Measurements from ENCODE around the gene ZBTB7C. TPM values are rescaled to one million over a fixed set of nuclear protein-coding genes. Genes with fewer than 3 reads are reported as not detected.

The ZBTB7C gene
- total and polyA plus RNA-seq, 9 of the 15 experiments (the other 6 are each of a cell fraction or from before 2014, with no cell fraction given), result not detected

DNA sequence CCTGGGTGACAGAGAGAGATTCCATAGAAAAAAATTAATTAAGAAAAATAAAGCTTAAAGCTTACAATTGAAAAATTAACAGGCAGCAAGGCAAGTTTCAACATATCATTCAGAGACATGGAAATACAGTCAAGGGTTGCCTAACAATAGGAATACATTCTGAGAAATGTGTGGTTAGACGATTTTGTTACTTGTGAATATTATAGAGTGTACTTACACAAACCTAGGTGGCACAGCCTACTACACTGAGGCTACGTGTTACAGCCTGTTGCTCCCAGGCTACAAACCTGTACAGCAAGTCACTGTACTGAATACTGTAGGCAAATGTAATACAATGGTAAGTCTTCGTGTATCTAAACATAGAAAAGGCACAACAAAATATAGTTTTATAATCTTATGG, 27.7 kb upstream of the ZBTB7C start:
- BruUV-seq (replicated peaks), result no TSS peak
- TF ChIP-seq, protein P1, sequence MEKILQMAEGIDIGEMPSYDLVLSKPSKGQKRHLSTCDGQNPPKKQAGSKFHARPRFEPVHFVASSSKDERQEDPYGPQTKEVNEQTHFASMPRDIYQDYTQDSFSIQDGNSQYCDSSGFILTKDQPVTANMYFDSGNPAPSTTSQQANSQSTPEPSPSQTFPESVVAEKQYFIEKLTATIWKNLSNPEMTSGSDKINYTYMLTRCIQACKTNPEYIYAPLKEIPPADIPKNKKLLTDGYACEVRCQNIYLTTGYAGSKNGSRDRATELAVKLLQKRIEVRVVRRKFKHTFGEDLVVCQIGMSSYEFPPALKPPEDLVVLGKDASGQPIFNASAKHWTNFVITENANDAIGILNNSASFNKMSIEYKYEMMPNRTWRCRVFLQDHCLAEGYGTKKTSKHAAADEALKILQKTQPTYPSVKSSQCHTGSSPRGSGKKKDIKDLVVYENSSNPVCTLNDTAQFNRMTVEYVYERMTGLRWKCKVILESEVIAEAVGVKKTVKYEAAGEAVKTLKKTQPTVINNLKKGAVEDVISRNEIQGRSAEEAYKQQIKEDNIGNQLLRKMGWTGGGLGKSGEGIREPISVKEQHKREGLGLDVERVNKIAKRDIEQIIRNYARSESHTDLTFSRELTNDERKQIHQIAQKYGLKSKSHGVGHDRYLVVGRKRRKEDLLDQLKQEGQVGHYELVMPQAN (IDR thresholded peaks at IDR 0.05; ENCODE audit: borderline replicate concordance), result no peak
- TF ChIP-seq MIER1 (IDR thresholded peaks at IDR 0.05; ENCODE audit: low read depth) (no peak), GABPB1 (CRISPR knock-in tag; IDR thresholded peaks at IDR 0.05) (no peak), NCOR1 (IDR thresholded peaks at IDR 0.05) (no peak), SREBF1 (IDR thresholded peaks at IDR 0.05; ENCODE audit: borderline replicate concordance, low read depth, low read length) (no peak), ZNF407 (IDR thresholded peaks at IDR 0.05; ENCODE audit: low read depth) (no peak)
- TF ChIP-seq, protein P2, sequence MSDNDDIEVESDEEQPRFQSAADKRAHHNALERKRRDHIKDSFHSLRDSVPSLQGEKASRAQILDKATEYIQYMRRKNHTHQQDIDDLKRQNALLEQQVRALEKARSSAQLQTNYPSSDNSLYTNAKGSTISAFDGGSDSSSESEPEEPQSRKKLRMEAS (CRISPR knock-in tag; IDR thresholded peaks at IDR 0.05), result no peak
- TF ChIP-seq, protein P3, sequence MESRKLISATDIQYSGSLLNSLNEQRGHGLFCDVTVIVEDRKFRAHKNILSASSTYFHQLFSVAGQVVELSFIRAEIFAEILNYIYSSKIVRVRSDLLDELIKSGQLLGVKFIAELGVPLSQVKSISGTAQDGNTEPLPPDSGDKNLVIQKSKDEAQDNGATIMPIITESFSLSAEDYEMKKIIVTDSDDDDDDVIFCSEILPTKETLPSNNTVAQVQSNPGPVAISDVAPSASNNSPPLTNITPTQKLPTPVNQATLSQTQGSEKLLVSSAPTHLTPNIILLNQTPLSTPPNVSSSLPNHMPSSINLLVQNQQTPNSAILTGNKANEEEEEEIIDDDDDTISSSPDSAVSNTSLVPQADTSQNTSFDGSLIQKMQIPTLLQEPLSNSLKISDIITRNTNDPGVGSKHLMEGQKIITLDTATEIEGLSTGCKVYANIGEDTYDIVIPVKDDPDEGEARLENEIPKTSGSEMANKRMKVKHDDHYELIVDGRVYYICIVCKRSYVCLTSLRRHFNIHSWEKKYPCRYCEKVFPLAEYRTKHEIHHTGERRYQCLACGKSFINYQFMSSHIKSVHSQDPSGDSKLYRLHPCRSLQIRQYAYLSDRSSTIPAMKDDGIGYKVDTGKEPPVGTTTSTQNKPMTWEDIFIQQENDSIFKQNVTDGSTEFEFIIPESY (CRISPR knock-in tag; IDR thresholded peaks at IDR 0.05), result no peak
- TF ChIP-seq, protein P4, sequence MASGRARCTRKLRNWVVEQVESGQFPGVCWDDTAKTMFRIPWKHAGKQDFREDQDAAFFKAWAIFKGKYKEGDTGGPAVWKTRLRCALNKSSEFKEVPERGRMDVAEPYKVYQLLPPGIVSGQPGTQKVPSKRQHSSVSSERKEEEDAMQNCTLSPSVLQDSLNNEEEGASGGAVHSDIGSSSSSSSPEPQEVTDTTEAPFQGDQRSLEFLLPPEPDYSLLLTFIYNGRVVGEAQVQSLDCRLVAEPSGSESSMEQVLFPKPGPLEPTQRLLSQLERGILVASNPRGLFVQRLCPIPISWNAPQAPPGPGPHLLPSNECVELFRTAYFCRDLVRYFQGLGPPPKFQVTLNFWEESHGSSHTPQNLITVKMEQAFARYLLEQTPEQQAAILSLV (tag; IDR thresholded peaks at IDR 0.05), result no peak

More for the DNA sequence above, 27.7 kb upstream of the ZBTB7C start:
- intact Hi-C loops (cut with micrococcal nuclease), result no loop called here
- no peak for FAIRE-seq
- Histone ChIP-seq H3K9me3 (replicated peaks; ENCODE audit: control insufficient read depth, insufficient read depth, low read depth, low read length) (no peaks in the 10 kb centered on the region), H3K4me2 (ENCODE audit: insufficient read depth, low read length) (no peak overlapping the region), H4K20me1 (replicated peaks; ENCODE audit: control insufficient read depth, insufficient read depth, low read length) (no peaks in the 10 kb centered on the region), H3K4me1 (replicated peaks in 1 of 2; ENCODE audit: control insufficient read depth in 2 of 2, insufficient read depth in 2 of 2, low read length in 2 of 2) (no peaks in the 10 kb centered on the region), H2AFZ (ENCODE audit: low read depth, low read length) (no peak overlapping the region), H3K9me1 (ENCODE audit: control insufficient read depth, insufficient read depth, low read length) (no peaks in the 10 kb centered on the region), H3K36me3 (ENCODE audit: control insufficient read depth, insufficient read depth, low read length) (no peaks in the 10 kb centered on the region), H3K79me2 (ENCODE audit: control insufficient read depth, insufficient read depth, low read length) (no peaks in the 10 kb centered on the region), H3K27me3 (ENCODE audit: control insufficient read depth in 2 of 2, insufficient read depth in 2 of 2, low read length in 2 of 2) (peaks cover 2 to 9% of the 10 kb centered on the region in 2 experiments; a peak in 2 of 5 replicates), H3K9ac (ENCODE audit: insufficient read depth in 1 of 2, low read depth in 2 of 2, low read length in 2 of 2) (no peak overlapping the region), H3K4me3 (no peak overlapping the region), H3K27ac (ENCODE audit: extremely low read depth, low read depth, low read length) (no peak overlapping the region)
- in situ Hi-C loops (cut with MboI), result no loop called here
- WGBS (ENCODE audit: insufficient coverage, low coverage, missing lambda C conversion rate), result 3% methylated on average over 3 of the region's 3 CpGs
- POLR2A ChIA-PET, result interaction anchor here (1.1 kb wide), 2 partner anchors 16 to 143 kb away, joined by 3 to 4 read pairs; no protein-coding TSS in a partner anchor
- no peak for DNase-seq (ENCODE audit: extremely low read depth in 1 of 4, low spot score in 3 of 4)
- ATAC-seq, result no peak
- CTCF ChIA-PET (ENCODE audit: low intra/inter-chr PET ratio), result no interaction called here

All from K562 (cell line).